Activated CD4-positive, alpha-beta T cell treated with anti-CD3 and anti-CD28 coated beads, Interleukin-2, amount 50 U/mL, for 1 hour (primary cell): ENCODE measurements around the gene ZBTB7A.

Experiments
- DNase-seq: peaks from one replicate; pipeline ENCODE4 v3.0.0-alpha.2; 2020

Gene ZBTB7A

DNA sequence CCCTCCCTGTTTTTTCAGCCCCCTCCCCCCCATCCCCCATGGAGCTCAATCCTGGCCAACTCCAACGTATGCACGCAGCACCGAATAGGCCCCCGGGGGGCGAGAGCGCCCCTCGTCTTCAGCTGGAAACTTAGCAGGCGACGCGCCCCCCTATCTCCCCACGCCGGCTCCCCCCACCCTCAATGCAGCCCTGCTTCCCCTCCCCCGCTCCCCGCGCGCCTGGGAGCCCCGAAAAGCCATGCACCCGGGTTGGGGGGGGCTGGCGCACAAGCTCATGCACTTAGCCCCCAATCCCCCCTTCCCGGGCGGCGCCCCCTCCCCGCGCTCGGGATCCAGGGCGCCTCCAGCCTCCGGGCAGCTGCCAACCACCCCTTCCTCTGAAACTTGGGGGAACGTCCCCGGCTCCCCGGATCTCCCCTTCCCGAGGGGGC, 508 bp downstream of the ZBTB7A start:
- peak; percentile 60 for DNase-seq

DNA sequence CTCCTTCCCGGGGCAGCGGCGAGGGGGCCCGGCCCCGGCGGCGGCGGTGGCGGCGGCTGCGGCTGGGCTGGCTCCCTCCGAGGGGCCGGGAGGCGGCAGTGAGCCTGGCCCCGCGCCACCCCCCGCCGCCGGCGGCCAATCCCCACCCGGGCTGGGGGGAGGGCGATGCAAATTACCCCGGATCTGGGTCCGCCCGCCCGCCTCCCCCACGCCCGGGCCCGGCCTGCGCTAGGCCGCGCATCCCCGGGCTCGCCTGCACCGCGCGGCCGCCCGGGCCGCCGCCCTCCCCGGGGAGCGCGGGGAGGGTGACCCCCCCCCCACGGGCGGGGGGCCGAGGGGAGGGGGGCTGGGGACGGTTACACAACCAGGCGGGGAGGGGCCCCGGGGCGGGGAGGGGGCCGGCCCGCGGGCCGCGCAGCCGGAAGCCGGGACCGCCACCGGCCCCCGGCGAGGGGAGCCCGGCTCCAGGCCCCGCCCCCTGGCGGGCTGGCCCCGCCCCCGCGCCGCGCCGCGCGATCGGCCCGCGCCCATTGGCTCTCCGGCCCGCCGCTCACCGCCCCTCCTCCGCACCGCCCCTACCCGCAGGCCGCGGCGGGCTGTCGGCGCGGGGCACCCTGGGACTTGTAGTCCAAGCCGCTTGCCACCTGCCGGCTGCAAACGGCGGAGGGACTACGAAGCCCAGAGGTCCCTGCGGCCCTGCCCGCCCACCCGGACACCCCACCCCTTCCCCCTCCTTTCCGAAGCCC, 1.1 kb downstream of the ZBTB7A start:
- DNase-seq, result peak; percentile 96

DNA sequence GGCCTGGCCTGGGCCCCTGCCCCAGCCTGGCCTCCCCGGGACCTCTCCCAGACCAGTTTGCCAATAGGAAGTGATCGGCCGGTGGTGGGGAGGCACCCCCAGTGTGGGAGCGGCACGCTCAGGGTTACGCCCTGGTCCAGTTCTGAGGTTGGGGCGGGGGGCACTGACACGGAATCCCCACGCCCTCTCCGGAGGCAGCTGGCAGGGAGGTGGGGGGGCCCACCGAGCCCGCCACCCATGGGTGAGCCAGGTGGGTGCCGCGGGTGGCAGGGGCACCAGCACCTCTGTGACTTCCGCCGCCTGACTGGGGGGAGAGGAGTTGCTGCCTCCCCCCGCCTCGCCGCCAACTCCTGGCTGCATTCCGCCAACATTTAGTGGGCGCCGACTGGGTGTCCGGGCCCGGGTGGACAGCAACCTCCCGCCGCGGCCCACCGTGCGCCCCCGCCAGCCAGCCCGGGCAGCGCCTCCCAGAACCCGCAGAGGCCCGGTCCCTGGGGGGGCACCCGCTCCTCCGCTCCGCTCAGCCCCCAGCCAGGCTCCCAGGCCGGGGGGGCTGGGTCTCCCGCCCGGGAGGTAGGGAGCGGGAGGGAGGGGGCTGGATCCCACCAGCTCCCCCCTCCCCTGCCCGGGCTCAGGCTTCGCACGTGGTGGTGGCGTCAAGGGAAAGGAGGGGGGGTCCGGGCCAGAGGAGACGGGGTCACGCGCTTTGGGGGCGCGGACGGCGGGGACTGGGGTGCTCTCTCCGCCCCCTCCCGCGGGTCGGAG, 2.0 kb downstream of the ZBTB7A start:
- DNase-seq, result peak; percentile 34

DNA sequence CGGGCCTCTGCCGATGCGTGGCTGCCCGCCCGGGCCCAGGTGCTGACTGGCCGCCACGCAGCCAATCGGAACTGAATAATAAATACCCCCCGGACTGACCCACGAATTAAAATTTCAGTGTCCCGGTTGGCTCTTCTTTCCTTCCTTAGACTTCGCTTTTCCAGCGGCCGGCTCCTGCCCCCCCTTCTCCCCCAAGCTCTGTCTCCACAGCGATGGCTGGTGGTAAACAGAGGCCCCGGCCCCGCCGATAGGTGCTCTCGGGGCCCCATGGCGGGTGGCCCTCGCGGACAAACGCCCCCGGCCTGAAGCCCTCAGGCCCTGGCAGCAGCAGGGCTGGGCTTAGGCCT, 2.6 kb downstream of the ZBTB7A start:
- no peak for DNase-seq

DNA sequence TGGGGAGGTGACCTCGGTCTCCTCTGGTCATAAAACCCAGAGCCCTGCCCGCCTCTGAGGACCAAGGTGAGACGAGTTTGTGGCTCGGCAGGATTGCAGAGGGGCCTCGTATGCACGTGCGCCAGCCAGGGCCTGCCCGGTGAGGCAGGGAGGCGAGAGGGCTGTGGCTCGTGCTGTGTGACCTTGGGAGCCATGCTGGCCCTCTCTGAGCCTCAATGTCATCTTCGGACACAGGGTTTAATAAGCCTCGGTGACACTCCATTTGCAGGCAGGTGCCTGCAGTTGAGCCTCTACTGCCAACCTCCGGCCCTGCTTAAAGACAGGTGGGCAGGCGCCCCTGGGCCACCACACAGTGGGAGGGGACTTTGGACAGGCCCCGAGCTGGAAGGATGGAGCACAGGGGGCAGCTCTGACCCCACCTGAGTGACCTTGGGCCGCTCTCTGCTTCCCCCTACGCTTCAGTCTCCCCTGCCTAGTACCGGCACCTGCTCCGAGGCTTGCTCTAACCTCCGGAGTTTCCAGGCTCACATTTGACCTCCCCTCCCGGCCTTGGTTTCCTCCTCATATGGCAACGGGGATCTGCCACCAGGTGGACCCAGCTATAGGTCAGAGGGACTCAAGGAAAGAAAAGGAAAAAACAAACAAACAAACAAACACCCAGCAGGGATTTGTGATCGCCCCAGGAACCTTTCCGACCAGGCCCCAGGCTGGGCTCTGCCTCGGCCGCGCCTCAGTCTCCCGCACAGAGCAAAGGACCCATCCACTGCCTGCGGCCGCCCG, 3.1 kb downstream of the ZBTB7A start:
- DNase-seq, result no peak

DNA sequence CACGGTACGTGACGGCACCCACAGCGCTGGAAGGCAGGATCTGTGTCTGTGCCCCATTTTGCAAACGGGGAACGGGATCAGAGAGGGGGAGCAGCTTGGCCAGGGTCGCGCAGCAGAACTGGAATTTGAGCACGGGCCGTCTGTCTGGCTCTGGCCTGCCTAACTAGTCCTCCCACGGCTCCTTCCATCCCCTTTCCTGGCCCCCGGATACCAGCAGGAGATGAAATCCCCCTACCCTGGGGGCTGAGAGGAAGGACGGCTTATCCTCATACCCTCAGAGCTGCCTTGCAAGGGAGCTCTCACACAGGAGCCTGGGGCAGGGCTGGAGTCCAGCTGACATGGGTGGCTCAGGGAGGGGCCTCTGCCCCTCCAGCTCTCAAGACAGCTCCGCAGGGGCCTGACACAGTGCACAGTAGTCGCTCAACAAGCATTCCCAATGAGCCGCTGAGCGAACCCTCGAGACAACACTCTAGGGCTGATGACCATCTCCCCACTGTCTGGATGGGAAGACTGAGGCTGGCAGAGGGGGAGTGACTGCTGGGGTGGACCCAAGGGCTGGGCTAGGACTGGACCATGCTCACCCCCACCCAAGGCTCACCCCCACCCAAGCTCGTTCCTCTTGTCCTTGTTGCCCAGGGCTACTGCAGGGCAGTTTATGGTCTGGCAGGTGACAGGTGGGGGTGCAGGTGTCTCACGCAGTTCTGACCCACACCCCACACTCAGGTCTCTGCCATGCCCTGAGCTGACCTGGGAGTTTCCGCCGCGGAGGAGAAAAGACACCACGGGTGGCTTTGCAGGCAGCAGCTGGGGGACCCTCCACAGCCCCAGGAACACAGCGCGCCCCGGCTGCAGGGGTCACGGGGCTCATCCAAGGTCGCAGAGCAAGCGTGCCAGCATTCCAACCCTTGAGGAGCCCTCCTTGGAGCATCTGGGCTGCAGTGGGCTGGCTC, 4.0 kb downstream of the ZBTB7A start:
- no peak for DNase-seq

DNA sequence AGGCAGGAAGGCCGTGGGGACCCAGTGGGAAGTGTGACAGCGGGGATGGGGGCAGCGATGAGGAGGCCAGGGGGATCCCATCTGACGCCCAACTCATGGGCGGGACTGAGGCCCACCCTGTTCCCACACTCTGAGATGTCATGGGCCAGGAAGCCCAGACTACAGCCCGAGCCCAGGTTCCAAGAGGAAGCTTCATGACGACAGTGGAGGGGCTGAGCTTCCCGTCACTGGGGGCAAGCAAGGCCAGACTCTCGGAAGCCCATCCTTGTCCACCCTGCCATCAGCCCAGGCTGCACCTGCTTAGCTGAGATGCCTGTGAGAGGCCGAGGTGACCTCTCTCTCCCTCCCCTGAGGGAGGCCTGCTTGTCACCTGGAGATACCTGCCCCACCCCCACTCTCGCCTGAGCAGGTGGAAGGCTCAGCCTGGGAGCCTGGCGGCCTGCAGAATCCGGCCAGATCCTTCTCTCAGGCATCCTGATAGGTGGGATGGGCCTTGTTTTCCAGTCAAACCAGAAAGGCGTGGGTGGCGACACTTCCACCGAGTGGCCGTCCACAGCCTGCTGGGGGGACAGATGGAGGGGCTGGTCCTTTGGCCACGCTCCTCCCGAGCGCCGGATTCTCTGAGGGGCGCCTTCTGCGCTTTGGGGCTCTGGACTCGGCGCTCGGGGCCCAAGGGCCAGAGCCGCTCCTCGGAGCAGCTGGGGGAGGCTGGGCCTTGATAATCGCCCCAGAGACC, 4.8 kb downstream of the ZBTB7A start:
- no peak for DNase-seq

DNA sequence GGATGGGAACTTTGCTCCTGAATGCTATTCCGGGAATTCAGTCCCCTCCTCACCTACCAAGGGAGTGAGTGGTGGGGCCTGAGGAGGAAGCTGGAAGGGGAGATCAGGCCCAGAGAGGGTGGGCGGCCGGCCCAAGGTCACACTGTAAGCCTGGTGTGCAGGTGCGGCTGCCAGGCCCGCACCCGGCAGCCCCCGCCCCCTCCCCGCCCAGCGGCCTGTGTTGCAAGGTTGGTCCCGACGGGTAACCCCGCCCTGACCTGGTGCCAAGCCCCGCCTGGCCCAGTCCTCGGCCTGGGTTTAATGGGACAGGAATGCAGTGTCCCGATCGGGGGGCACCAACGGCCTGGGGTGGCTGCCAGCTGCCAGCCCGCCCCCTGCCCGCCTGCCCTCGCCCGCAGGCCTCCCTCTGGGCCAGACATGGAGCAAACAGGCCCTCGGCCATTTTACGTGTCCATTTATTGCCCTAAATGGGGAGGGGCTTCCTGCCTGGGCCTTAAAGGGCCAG, 5.5 kb downstream of the ZBTB7A start:
- peak; percentile 27 for DNase-seq

DNA sequence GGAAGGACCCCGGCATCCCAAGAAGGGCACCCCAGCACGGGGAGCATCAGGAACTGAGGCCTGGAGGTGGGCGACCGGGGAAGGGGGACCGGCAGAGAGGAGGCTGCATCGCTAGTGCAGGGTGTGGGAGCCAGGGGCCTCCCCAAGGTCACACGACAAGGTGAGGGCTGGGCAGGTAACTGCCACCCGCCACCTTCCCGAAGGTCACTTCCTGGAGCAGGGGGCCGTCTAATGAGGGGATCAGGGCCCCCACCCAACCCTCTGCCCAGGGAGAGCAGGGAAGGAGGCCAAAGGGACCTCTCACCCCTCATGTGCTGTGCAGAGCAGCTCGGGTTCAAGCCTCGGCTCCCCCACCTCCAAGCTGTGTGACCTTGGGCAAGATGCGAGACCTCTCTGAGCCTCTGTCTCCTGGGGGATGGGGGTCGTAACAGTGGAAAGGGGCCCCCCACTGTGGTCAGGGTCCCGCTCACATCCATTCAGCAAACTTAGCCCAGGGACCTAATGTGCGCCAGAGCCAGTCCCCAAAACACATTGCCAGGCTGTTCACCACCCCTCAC, 6.0 kb downstream of the ZBTB7A start:
- DNase-seq, result no peak

DNA sequence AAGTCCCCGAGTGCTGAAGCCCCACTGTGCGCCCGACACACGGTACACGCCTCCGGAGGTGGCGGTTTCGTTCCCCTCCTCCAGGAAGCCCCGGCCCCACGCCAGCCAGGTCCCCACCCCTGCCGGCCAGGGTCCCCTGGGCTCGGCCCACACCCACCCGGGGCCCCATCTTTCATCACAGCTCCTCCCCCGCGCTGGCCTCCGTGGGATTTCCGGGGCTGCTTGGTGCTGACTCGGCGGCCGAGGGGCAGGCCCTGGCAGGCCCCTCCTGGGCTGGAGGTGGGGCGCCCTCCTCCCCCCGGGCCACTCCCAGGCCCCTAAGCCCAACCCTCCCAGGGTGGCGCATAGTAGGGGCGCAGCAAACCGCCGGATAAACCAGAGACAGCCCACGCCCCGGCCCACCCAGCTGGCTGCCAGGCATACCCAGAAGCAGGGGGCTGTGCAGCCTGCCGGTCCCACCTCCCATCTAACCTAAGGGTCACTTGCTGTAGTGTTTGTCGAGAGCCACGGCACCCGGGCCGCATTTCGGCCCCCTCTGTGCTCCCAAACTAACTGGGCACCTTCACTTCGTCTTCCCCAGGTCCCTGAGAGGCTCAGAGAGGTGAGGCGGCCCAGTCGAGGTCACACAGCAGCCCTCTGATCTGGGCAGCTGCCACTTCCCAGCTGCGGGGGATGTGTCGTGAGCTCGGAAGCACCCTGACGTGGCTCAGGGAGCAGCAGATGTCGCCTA, 6.6 kb downstream of the ZBTB7A start:
- peak; percentile 43 for DNase-seq

DNA sequence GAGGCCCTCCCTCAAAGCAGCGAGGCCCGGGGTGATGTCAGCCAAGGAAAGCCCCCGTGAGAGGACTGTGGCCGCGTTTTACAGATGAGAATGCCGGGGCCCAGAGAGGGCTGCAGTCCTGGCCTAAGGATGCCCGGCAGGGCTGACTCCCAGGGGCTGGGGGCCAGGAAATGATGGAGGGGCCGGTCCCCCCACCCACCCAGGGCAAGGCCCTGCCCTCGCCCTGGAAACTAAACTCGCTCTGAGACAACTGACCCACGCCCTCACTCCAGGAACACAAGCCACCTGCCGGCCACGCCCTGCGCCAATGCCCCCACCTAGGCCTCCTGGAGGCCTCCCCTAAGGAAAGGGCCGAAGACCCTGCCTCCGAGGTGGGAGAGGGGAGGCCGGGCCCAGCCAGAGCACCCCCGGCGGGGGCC, 7.2 kb downstream of the ZBTB7A start:
- no peak for DNase-seq

DNA sequence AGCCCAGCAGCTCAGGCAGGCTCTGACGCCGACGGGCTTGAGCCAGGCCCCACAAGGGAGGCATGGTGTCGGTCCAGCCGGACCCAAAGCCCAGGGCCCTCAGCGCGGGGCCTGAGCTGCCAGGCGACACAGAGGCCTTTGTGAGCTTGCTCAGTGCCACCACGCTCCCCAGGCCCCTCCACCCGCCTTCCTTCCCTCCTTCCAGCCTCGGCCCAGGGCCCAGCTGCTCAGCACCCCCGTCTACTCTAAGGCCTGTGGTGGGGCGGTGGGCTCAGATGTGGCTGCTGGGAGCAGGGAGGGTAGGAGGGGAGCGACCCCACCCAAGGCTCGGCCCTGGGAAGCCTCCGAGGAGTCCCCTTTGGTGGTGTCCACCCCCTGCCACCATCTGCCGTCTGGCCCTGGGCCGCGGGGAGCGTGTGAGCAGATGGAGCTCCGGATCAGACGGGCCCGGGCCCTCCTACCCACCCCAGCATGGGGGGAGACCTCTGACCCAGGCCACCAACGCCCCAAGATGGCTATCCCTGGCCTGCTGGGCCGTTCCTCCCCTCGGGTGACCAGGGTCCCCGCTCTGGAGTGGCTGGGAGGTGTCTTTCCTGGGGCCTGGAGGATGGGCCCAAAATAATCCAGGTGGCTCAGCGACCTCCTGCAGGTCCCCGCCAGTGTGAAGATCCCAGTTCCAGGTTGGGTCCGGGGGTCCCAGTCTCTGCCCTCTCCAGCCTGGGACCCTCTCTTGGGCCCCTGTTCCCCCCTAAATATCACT, 7.8 kb downstream of the ZBTB7A start:
- DNase-seq, result no peak

DNA sequence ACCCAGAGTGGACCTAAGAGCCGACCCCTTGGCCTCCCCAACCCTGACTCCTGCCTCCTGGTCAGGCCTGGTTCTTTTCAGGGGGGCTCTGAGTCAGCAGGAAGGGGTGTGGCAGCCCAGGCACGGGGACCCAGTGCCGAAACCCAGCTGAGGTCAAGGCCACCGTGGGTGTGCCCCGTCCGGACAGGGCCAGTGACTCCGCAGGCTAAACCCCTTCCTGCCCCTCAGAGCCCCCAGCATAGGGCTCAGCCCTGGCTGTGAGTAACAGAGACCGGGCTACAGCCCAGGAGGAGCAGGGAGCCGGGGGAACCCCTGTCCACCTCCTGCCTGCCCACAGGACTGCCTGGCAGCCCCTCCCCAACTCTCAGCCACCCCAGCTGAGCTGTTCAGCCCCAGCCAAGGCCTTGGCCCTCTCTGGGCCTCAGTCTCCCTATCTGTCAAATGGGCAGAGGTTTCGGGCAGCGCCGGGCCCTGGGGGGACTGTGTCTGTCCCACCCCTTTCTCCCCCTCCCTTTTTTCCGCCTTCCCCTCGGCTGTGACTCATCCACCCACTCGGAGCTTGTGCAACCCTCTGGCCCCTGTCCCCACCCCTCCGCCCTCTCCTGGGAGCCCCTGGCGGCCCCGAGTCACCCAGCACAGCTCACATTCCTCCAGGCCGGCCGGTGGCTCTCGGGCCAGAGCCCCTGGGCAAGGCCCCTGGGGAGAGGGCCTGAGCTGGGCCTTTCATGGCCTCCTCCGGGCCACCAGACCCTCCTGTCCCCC, 8.6 kb downstream of the ZBTB7A start:
- peak; percentile 32 for DNase-seq

DNA sequence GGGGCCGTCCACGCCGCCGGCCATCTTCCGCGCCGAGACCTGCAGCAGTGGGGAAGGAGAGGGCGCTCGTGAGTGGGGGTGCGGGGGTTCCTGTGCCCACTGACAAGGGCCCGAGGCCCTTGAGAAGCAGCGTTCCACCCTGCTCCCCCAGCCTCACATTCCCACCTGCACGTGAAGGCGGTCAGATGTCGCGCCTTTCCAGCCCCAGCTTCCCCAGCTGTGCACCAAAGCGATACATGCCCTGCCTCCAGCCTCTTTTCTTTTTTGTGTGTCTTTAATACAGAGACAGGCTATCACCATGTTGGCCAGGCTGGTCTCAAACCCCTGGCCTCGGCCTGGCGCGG, 11.5 kb downstream of the ZBTB7A start:
- DNase-seq, result no peak

DNA sequence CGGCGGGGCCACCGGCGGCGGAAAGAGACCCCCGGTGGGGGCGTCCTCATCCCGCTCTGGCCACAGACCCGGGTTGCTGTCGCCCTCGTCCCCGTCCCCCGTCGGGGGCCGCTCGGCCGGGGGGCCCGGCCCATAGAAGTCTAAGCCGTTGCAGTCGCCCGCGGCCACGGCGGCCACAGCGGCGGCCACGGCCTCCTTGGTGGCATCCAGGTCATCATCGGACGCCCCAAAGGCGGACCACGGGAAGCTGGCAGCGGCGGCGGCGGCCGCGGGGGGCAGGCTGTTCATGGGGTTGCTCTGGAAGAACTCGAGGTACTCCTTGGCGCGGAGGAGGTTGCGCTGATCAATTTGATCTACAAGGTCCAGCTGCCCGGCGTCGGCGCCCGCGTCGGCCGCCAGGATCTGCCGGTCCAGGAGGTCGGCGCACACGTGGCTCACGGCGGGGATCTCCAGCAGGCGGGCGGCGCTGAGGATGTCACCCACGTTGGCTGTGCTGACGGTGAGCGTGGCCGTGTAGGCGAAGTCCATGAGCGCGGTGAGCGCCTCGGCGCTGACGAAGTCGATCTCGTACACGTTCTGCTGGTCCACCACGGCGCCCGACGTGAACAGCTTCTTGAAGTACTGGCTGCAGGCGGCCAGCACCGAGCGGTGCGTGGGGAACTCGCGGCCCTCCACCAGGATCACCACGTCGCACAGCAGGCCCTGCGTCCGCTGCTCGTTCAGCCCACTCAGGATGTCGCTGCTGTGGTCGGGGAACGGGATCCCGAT, 12.1 kb downstream of the ZBTB7A start:
- DNase-seq, result no peak

DNA sequence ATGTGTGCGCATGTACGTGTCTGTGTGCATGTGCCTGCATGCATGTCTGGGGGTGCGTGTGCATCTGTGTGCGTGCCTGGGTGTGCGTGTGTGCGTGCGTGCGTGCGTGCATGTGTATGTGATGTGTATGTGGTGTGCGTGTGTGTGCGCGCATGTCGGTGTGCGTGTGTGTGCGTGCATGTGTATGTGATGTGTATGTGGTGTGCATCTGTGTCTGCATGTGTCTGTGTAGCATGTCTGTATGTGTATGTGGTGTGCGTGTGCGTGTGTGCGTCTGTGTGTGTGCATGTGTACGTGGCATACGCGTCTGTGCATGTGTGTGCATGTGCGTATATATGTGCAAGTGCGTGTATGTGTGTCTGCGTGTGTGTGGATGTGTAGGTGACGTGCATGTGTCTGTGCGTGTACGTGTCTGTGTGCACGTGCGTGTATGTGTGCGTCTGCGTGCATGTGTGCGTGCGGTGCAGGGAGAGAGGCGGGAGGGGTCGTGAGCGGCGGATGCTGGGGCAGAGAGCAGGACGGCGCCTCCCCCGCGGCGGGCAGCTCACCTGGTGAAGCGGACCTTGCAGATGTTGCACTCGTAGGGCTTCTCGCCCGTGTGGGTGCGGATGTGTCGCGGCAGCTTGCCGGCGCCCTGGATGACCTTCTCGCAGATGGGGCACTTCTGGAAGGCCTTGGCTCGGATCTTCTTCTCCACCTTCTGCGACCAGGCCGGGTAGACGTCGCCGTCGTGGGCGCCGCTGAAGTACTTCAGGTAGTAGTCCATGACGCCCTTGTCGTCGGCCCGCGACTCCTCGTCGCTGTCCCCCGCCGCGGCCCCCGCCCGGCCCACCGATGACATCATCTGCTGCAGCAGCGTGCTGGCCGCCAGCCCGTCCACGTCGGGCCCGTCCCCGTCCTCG, 13.0 kb downstream of the ZBTB7A start:
- DNase-seq, result no peak

DNA sequence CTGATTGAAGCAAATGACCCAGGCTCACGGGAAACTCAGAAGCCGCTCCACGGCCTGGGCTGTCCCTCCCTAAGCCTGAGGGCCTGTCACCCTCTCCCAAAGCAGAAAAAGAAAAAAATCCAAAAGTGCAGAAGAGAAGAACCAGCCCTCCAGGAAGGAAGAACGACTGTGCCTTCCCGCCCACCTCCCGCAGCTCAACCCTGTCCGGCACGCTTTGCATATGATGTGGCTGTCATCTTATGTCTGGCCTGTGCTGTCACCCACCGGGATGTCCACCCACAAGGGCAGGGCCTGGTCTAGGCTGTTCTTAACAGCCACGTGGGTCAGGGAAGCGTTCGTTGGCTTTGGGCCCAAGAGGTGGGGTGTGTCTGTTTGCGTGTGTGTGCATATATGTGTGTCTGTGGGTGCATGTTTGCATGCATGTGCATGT, 13.7 kb downstream of the ZBTB7A start:
- DNase-seq, result no peak
